HepG2 (cell line): Measurements from ENCODE around the gene ADCY5.

Source experiments
- KDM5A ChIP-seq: fragments of 200-600 bp; sonication (generic); IDR thresholded peaks from 2 replicates; pipeline ENCODE4 v1.7.0; 2018; ENCODE audit warnings: antibody characterized with exemption, mild to moderate bottlenecking, low read length, borderline replicate concordance
- LRRFIP1 ChIP-seq: sonication (generic); formaldehyde crosslinking; conservative IDR thresholded peaks from 2 replicates; pipeline ENCODE4 v1.4.0; 2020; ENCODE audit warnings: missing genetic modification reagents
- ZNF280B ChIP-seq: sonication (generic); formaldehyde crosslinking; IDR thresholded peaks from 2 replicates; pipeline ENCODE4 v1.5.0; 2020; ENCODE audit warnings: missing genetic modification reagents, mild to moderate bottlenecking, borderline replicate concordance

DNA sequence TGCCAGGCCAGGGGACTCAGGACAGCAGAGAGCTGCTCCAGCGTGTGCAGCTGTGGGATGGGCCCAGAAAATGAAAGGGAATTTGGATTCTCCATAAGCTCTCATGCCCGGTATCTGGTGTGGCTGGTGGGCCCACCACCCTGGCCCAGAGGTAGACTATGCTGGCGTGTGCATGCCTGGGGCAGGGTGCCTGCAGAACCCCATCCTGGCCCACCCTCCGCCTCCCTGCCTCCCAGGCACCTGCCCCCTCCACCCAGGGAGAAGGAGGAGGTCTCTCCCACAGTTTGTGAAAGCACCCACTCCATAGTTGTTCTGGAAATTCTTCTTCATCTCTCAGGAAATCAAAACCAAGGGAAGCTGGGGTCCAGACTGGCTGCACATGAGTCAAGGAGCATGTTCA is 112.9 kb downstream of the ADCY5 start:
- no peak for TF ChIP-seq ZNF280B (CRISPR knock-in tag)
- no peak for TF ChIP-seq KDM5A
- TF ChIP-seq LRRFIP1: no peak
